A549 (cell line): ENCODE data around the gene RER1.

Experiments
- HDAC2 ChIP-seq: fragments of 200-600 bp; sonication (generic); IDR thresholded peaks from 2 replicates; pipeline ENCODE4 v1.6.1; 2016
- RFX5 ChIP-seq: fragments of 450-650 bp; IDR thresholded peaks from 2 replicates; pipeline ENCODE4 v1.7.1; 2014; ENCODE audit warnings: antibody characterized with exemption, mild to moderate bottlenecking, moderate library complexity
- TF ChIP-seq, protein P1 (sequence below): fragments of 250-450 bp; sonication (Bioruptor Pico); IDR thresholded peaks from 2 replicates; pipeline ENCODE4 v1.5.0; 2021; ENCODE audit warnings: mild to moderate bottlenecking, moderate library complexity, borderline replicate concordance
- TF ChIP-seq, protein P2 (sequence below): fragments of >200 bp; sonication (Bioruptor Twin); formaldehyde crosslinking; IDR thresholded peaks from 3 replicates; pipeline ENCODE4 v1.5.1; 2016
- TF ChIP-seq, protein P3 (sequence below): fragments of >200 bp; sonication (Bioruptor Twin); formaldehyde crosslinking; IDR thresholded peaks from 3 replicates; pipeline ENCODE4 v1.6.1; 2016

DNA sequence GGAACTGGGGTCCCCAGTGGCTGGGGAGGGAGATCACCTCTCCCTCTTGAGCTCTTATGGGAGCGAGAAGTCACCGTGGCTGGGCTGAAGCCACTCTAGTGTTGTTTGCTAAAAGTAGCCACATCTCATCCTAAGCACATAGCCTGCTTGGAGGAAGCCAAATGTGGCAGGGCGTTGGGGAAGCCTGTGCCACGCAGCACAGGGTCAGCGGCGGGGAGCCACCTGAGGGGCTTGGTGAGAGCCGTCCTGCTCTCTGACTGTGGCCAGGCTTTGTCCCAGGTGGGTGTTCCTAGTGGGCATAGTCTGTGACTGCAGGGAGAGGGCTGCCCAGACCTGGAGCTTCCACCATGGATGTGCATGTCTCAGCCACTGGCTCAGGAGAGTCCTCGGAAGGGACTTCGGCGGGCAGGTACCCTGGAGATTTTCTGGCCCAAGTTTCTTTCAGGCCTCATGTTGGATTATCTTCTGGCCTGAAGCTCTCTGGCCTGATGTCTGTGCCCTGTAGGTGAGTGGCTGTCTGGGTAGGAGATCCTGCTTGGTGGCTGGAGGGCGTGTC lies 39.2 kb upstream of the RER1 start:
- TF ChIP-seq, protein P1, sequence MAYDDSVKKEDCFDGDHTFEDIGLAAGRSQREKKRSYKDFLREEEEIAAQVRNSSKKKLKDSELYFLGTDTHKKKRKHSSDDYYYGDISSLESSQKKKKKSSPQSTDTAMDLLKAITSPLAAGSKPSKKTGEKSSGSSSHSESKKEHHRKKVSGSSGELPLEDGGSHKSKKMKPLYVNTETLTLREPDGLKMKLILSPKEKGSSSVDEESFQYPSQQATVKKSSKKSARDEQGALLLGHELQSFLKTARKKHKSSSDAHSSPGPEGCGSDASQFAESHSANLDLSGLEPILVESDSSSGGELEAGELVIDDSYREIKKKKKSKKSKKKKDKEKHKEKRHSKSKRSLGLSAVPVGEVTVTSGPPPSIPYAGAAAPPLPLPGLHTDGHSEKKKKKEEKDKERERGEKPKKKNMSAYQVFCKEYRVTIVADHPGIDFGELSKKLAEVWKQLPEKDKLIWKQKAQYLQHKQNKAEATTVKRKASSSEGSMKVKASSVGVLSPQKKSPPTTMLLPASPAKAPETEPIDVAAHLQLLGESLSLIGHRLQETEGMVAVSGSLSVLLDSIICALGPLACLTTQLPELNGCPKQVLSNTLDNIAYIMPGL (CRISPR knock-in tag): no peak
- TF ChIP-seq RFX5: no peak
- TF ChIP-seq, protein P2, sequence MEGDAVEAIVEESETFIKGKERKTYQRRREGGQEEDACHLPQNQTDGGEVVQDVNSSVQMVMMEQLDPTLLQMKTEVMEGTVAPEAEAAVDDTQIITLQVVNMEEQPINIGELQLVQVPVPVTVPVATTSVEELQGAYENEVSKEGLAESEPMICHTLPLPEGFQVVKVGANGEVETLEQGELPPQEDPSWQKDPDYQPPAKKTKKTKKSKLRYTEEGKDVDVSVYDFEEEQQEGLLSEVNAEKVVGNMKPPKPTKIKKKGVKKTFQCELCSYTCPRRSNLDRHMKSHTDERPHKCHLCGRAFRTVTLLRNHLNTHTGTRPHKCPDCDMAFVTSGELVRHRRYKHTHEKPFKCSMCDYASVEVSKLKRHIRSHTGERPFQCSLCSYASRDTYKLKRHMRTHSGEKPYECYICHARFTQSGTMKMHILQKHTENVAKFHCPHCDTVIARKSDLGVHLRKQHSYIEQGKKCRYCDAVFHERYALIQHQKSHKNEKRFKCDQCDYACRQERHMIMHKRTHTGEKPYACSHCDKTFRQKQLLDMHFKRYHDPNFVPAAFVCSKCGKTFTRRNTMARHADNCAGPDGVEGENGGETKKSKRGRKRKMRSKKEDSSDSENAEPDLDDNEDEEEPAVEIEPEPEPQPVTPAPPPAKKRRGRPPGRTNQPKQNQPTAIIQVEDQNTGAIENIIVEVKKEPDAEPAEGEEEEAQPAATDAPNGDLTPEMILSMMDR: no peak
- no peak for TF ChIP-seq HDAC2
- TF ChIP-seq, protein P3, sequence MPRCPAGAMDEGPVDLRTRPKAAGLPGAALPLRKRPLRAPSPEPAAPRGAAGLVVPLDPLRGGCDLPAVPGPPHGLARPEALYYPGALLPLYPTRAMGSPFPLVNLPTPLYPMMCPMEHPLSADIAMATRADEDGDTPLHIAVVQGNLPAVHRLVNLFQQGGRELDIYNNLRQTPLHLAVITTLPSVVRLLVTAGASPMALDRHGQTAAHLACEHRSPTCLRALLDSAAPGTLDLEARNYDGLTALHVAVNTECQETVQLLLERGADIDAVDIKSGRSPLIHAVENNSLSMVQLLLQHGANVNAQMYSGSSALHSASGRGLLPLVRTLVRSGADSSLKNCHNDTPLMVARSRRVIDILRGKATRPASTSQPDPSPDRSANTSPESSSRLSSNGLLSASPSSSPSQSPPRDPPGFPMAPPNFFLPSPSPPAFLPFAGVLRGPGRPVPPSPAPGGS: no peak
